ENCODE results near the gene SLC2A6. TPM values are rescaled to one million over a fixed set of nuclear protein-coding genes. Genes with fewer than 3 reads are reported as not detected.

SLC2A6 gene
- total RNA-seq, 1 donor from 2014 or later, result 24.3 TPM

GRCh38 chr9:133476036-133476931 is 2.6 kb downstream of the SLC2A6 start:
- no peak overlapping the region for H2AFZ ChIP-seq (ENCODE audit: low read depth, low read length)
- peaks cover 11% of the 10 kb centered on the region for H3K79me2 ChIP-seq (ENCODE audit: insufficient read depth, low read length)
- no peak overlapping the region for H3K4me3 ChIP-seq (ENCODE audit: insufficient read depth, low read depth, low read length)
- H3K27me3 Mint-ChIP-seq (ENCODE audit: low read depth, unreplicated experiment), result no peaks in the 10 kb centered on the region
- H3K27me3 ChIP-seq (ENCODE audit: insufficient read depth, low read length), result no peaks in the 10 kb centered on the region
- FAIRE-seq, result no peak
- H3K27ac Mint-ChIP-seq (ENCODE audit: unreplicated experiment), result no peak overlapping the region
- DNase-seq (ENCODE audit: low read depth), result no peak
- no peak overlapping the region for H3K4me3 Mint-ChIP-seq (ENCODE audit: unreplicated experiment)
- no peak overlapping the region for H3K4me2 ChIP-seq (ENCODE audit: low read length)
- peaks cover 2% of the 10 kb centered on the region for H3K36me3 Mint-ChIP-seq (ENCODE audit: low read depth, unreplicated experiment)
- peaks cover 20% of the 10 kb centered on the region for H4K20me1 ChIP-seq (ENCODE audit: insufficient read depth, low read length)
- H3K9me3 ChIP-seq (ENCODE audit: insufficient read depth, low read depth, low read length), result no peaks in the 10 kb centered on the region
- no peaks in the 10 kb centered on the region for H3K36me3 ChIP-seq (ENCODE audit: insufficient read depth, low read length)
- no peak overlapping the region for H3K9ac ChIP-seq (ENCODE audit: low read length)
- no peak overlapping the region for H3K27ac ChIP-seq (ENCODE audit: low read depth, low read length)
- H3K9me3 Mint-ChIP-seq (ENCODE audit: unreplicated experiment), result no peaks in the 10 kb centered on the region
- H3K4me1 Mint-ChIP-seq (ENCODE audit: low read depth, unreplicated experiment), result peaks cover 3% of the 10 kb centered on the region
- TF ChIP-seq CTCF (IDR thresholded peaks at IDR 0.05; ENCODE audit: insufficient read depth, low read depth, low read length) (no peak), EZH2 (IDR thresholded peaks at IDR 0.05; ENCODE audit: insufficient read depth, low read length) (no peak)
- peaks cover 14% of the 10 kb centered on the region for H3K4me1 ChIP-seq (ENCODE audit: insufficient read depth, low read length)

- Histone ChIP-seq H4K20me1 (ENCODE audit: insufficient read depth, low read length) (peaks cover 20% of the 10 kb centered on the region), H3K4me1 (ENCODE audit: insufficient read depth, low read length) (peaks cover 14% of the 10 kb centered on the region), H3K27ac (ENCODE audit: low read depth, low read length) (no peak overlapping the region), H3K79me2 (ENCODE audit: insufficient read depth, low read length) (peaks cover 11% of the 10 kb centered on the region), H3K27me3 (ENCODE audit: insufficient read depth, low read length) (no peaks in the 10 kb centered on the region), H3K36me3 (ENCODE audit: insufficient read depth, low read length) (no peaks in the 10 kb centered on the region), H3K4me2 (ENCODE audit: low read length) (no peak overlapping the region), H3K9me3 (ENCODE audit: insufficient read depth, low read depth, low read length) (no peaks in the 10 kb centered on the region), H3K9ac (ENCODE audit: low read length) (no peak overlapping the region), H3K4me3 (ENCODE audit: insufficient read depth, low read depth, low read length) (no peak overlapping the region), H2AFZ (ENCODE audit: low read depth, low read length) (no peak overlapping the region)
- no peak for TF ChIP-seq CTCF (IDR thresholded peaks at IDR 0.05; ENCODE audit: insufficient read depth, low read depth, low read length)
- no peak for TF ChIP-seq EZH2 (IDR thresholded peaks at IDR 0.05; ENCODE audit: insufficient read depth, low read length)
- Mint-ChIP-seq H3K4me1 (ENCODE audit: low read depth, unreplicated experiment) (peaks cover 3% of the 10 kb centered on the region), H3K4me3 (ENCODE audit: unreplicated experiment) (no peak overlapping the region), H3K27ac (ENCODE audit: unreplicated experiment) (no peak overlapping the region), H3K27me3 (ENCODE audit: low read depth, unreplicated experiment) (no peaks in the 10 kb centered on the region), H3K36me3 (ENCODE audit: low read depth, unreplicated experiment) (peaks cover 2% of the 10 kb centered on the region), H3K9me3 (ENCODE audit: unreplicated experiment) (no peaks in the 10 kb centered on the region)
- DNase-seq (ENCODE audit: low read depth) (no peak), FAIRE-seq (no peak)
These were observed 3.4 kb downstream of the SLC2A6 start for GRCh38 chr9:133475292-133476012.

All from astrocyte (in vitro differentiated cells and primary cell).